GM21786 (cell line): ENCODE data around the gene RPL38.

Source experiments
- ATAC-seq: cut with Tn5 transposase; IDR thresholded peaks from one replicate; pipeline ENCODE4 v1.9.1; 2021; ENCODE audit not compliant: unreplicated experiment

The RPL38 gene

GRCh38 chr17:74210191-74211140 is 7.0 kb downstream of the RPL38 start:
- no peak for ATAC-seq

- ATAC-seq = no peak
Measured at GRCh38 chr17:74211141-74211911, 7.8 kb downstream of the RPL38 start.

- no peak for ATAC-seq
Measured at GRCh38 chr17:74211912-74212208, 8.4 kb downstream of the RPL38 start.

GRCh38 chr17:74212209-74212912 is 8.9 kb downstream of the RPL38 start:
- peak; percentile 5 for ATAC-seq

- ATAC-seq = peak; percentile 59
Measured at GRCh38 chr17:74212913-74213791, 9.7 kb downstream of the RPL38 start, which contains the start of gene TTYH2. TTYH2 (plus strand) TSS chr17:74213571; CDS start chr17:74213588, 17 bp downstream.

GRCh38 chr17:74213861-74214391 is 10.4 kb downstream of the RPL38 start:
- ATAC-seq = no peak

- ATAC-seq = no peak
Measured at GRCh38 chr17:74214484-74215341, 11.2 kb downstream of the RPL38 start.

- no peak for ATAC-seq
Measured at GRCh38 chr17:74215342-74215727, 11.9 kb downstream of the RPL38 start.

GRCh38 chr17:74216505-74216904 is 13.0 kb downstream of the RPL38 start:
- ATAC-seq = no peak

- no peak for ATAC-seq
Measured at GRCh38 chr17:74217037-74217730, 13.7 kb downstream of the RPL38 start.

- ATAC-seq = no peak
Measured at GRCh38 chr17:74217888-74218287, 14.4 kb downstream of the RPL38 start.

- ATAC-seq = no peak
Measured at GRCh38 chr17:74218436-74218835, 15.0 kb downstream of the RPL38 start.

- ATAC-seq = no peak
Measured at GRCh38 chr17:74219576-74220133, 16.2 kb downstream of the RPL38 start.

GRCh38 chr17:74220219-74220618 is 16.7 kb downstream of the RPL38 start:
- ATAC-seq = no peak

- ATAC-seq = no peak
Measured at GRCh38 chr17:74220946-74221818, 17.7 kb downstream of the RPL38 start.

- no peak for ATAC-seq
Measured at GRCh38 chr17:74222399-74222798, 18.9 kb downstream of the RPL38 start.

- no peak for ATAC-seq
Measured at GRCh38 chr17:74223901-74224300, 20.4 kb downstream of the RPL38 start.
